Mucosa of descending colon (tissue), 3 donors: ENCODE data around the gene TBCC. TPM values are rescaled to one million over a fixed set of nuclear protein-coding genes. Genes with fewer than 3 reads are reported as not detected.
"Not testable (repeated sequence)": the region's sequence is repeated elsewhere in the genome, so short reads cannot be mapped to it uniquely, and the experiment has no call there.

Source experiments
- ATAC-seq: fragments of 200-7000 bp; cut with Tn5 transposase; one replicate; pipeline ENCODE4 v1.9.1; 2020; ENCODE audit warnings: mild to moderate bottlenecking, moderate library complexity
- DNase-seq, 3 donors: peaks; one replicate each; pipeline ENCODE4 v3.0.0-alpha.2; 2020
- H3K36me3 ChIP-seq: fragments of 200-600 bp; one replicate; pipeline ENCODE4 v1.8.0; 2021; ENCODE audit warnings: low read depth, mild to moderate bottlenecking
- H3K4me1 ChIP-seq: fragments of 200-600 bp; one replicate; pipeline ENCODE4 v1.8.0; 2021; ENCODE audit warnings: low read depth, mild to moderate bottlenecking
- H3K4me3 ChIP-seq: fragments of 200-600 bp; one replicate; pipeline ENCODE4 v1.8.0; 2021; ENCODE audit warnings: mild to moderate bottlenecking
- H3K9me3 ChIP-seq: fragments of 200-600 bp; one replicate; pipeline ENCODE4 v1.8.0; 2021; ENCODE audit warnings: mild to moderate bottlenecking
- CTCF ChIP-seq: fragments of 200-600 bp; IDR thresholded peaks from one replicate; pipeline ENCODE4 v1.8.0; 2022; ENCODE audit warnings: antibody characterized with exemption, mild to moderate bottlenecking
- intact Hi-C, 2 donors: fragments of 100-400 bp; cut with DNase I in 1 of 2; cut with micrococcal nuclease in 1 of 2; formaldehyde crosslinking; loops; one replicate each; pipeline versions ENCODE4 v1.11.0 to v1.11.1; 2022; cut with DNase I, micrococcal nuclease
- total RNA-seq, 3 donors: library from RNA; stranded (reverse); fragmentation: NEBNext Ultra II Directional in 2 of 3; extraction: Animal tissue kit (Norgen Biotek cat#: 25700) in 2 of 3; gene quantifications; one replicate each; pipeline versions ENCODE4 v1.2.1 to v1.2.4, GENCODE V29; 2021 to 2023
- donor health status: DM: no; HTN: no; CAD: no; lungs with moderate emphysema.
- donor health status: DM: no; HTN: no; CAD: no.
- donor health status: DM: no; HTN: yes; CAD: no.

Gene TBCC
- total RNA-seq, 3 donors from 2014 or later, result 22.6 to 35.3 (median 26.6) TPM

GRCh38 chr6:42777126-42777822 is 31.4 kb upstream of the TBCC start:
- H3K4me1 ChIP-seq, result peaks cover 34% of the 10 kb centered on the region
- peak; percentile 48 for ATAC-seq
- H3K4me3 ChIP-seq, result no peak overlapping the region
- intact Hi-C loops, result no loop called here
- DNase-seq, result no peak
- no peaks in the 10 kb centered on the region for H3K9me3 ChIP-seq
- TF ChIP-seq CTCF, result no peak
- H3K36me3 ChIP-seq, result no peaks in the 10 kb centered on the region

GRCh38 chr6:42774821-42775487 is 29.1 kb upstream of the TBCC start:
- H3K36me3 ChIP-seq, result not testable (repeated sequence)
- peak; percentile 51 for ATAC-seq
- peaks cover 29% of the 10 kb centered on the region for H3K4me1 ChIP-seq

GRCh38 chr6:42774201-42774600 is 28.3 kb upstream of the TBCC start:
- no peak for TF ChIP-seq CTCF
- Histone ChIP-seq H3K4me1 (peaks cover 29% of the 10 kb centered on the region), H3K36me3 (no peaks in the 10 kb centered on the region), H3K9me3 (no peaks in the 10 kb centered on the region), H3K4me3 (no peak overlapping the region)
- intact Hi-C loops, result no loop called here
- no peak for ATAC-seq
- no peak for DNase-seq

More at GRCh38 chr6:42774821-42775487, 29.1 kb upstream of the TBCC start:
- H3K4me3 ChIP-seq, intact Hi-C loops, H3K9me3 ChIP-seq: not testable (repeated sequence)
- DNase-seq, result peak; percentile 46 to 70 (median 53)

GRCh38 chr6:42771741-42772100 is 25.8 kb upstream of the TBCC start:
- H3K4me1 ChIP-seq, result peaks cover 8% of the 10 kb centered on the region
- no peaks in the 10 kb centered on the region for H3K9me3 ChIP-seq
- no peaks in the 10 kb centered on the region for H3K36me3 ChIP-seq
- DNase-seq (no peak), ATAC-seq (no peak)
- intact Hi-C loops, result no loop called here
- TF ChIP-seq CTCF, result no peak
- no peak overlapping the region for H3K4me3 ChIP-seq

- no peak for DNase-seq
- TF ChIP-seq CTCF, result no peak
These were observed 23.9 kb upstream of the TBCC start for GRCh38 chr6:42769836-42770235.

GRCh38 chr6:42769051-42769450 is 23.1 kb upstream of the TBCC start:
- peaks cover 8% of the 10 kb centered on the region for H3K4me1 ChIP-seq
- DNase-seq (no peak), ATAC-seq (no peak)
- TF ChIP-seq CTCF, result no peak
- intact Hi-C loops, result no loop called here
- no peaks in the 10 kb centered on the region for H3K9me3 ChIP-seq
- no peak overlapping the region for H3K4me3 ChIP-seq
- no peaks in the 10 kb centered on the region for H3K36me3 ChIP-seq

More at GRCh38 chr6:42769836-42770235, 23.9 kb upstream of the TBCC start:
- Histone ChIP-seq H3K9me3 (no peaks in the 10 kb centered on the region), H3K4me1 (peaks cover 13% of the 10 kb centered on the region), H3K36me3 (no peaks in the 10 kb centered on the region), H3K4me3 (no peak overlapping the region)
- ATAC-seq, result no peak
- intact Hi-C loops, result no loop called here
